ENCODE measurements around the gene PRR19.
A peak's percentile ranks its signal among the peaks of the same experiment; 100 is the strongest.

The PRR19 gene

DNA sequence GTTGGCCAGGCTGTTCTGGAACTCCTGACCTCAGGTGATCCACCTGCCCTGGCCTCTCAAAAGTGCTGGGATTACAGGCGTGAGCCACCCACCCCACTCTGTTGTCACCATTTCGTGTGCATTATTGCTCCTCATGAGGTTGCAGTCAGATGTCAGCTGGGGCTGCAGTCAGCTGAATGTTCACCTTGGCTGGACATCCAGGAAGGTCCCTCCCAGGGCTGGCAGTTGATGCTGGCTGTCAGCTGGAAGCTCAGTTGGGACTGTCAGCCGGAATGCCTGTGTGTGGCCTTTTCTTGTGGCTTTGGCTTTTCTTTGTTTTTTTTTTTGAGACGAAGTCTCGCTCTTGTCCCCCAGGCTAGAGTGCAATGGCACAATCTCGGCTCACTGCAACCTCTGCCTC, 30.1 kb downstream of the PRR19 start:
- H3K27ac ChIP-seq, result no peak overlapping the region
- no peak for TF ChIP-seq ZFX (IDR thresholded peaks at IDR 0.05)
- TF ChIP-seq, protein P1, sequence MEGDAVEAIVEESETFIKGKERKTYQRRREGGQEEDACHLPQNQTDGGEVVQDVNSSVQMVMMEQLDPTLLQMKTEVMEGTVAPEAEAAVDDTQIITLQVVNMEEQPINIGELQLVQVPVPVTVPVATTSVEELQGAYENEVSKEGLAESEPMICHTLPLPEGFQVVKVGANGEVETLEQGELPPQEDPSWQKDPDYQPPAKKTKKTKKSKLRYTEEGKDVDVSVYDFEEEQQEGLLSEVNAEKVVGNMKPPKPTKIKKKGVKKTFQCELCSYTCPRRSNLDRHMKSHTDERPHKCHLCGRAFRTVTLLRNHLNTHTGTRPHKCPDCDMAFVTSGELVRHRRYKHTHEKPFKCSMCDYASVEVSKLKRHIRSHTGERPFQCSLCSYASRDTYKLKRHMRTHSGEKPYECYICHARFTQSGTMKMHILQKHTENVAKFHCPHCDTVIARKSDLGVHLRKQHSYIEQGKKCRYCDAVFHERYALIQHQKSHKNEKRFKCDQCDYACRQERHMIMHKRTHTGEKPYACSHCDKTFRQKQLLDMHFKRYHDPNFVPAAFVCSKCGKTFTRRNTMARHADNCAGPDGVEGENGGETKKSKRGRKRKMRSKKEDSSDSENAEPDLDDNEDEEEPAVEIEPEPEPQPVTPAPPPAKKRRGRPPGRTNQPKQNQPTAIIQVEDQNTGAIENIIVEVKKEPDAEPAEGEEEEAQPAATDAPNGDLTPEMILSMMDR (conservative IDR thresholded peaks at IDR 0.05), result no peak

GRCh38 chr19:42333018-42333417, 31.1 kb downstream of the PRR19 start:
- TF ChIP-seq, protein P1 (conservative IDR thresholded peaks at IDR 0.05), result no peak
- no peak for TF ChIP-seq ZFX (IDR thresholded peaks at IDR 0.05)
- H3K27ac ChIP-seq, result no peak overlapping the region

DNA sequence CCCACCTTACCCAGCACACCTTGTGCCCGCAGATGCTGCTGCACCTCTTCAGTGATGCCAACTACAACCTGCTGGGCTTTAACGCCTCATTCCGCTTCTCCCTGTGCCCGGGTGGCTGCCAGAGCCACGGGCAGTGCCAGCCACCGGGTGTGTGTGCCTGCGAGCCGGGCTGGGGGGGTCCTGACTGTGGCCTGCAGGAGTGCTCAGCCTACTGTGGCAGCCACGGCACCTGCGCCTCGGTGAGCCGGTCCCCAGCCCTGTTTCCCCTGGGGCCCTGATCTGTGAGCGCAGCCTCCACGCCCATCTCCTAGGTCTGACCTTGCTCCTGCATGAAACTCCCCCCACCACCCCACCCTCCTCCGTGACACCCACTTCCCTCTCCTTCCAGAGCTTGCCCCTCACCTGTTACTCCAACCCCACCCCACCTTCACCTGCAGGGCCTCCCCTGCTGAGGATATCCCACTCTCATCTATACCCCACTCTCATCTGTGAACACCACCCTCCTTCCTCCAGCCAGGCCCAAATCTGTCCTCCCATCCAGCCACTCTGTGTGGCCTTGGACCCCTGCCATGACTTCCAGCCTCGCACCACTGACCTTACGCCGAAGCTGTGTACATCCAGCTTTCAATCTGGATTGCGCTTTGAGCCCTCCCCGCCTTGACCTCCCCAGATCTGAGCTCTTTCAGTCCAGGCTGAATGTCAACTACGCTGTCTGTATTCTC, 32.2 kb downstream of the PRR19 start:
- H3K27ac ChIP-seq, result no peak overlapping the region
- TF ChIP-seq, protein P1 (conservative IDR thresholded peaks at IDR 0.05), result no peak
- TF ChIP-seq ZFX (IDR thresholded peaks at IDR 0.05), result no peak

DNA sequence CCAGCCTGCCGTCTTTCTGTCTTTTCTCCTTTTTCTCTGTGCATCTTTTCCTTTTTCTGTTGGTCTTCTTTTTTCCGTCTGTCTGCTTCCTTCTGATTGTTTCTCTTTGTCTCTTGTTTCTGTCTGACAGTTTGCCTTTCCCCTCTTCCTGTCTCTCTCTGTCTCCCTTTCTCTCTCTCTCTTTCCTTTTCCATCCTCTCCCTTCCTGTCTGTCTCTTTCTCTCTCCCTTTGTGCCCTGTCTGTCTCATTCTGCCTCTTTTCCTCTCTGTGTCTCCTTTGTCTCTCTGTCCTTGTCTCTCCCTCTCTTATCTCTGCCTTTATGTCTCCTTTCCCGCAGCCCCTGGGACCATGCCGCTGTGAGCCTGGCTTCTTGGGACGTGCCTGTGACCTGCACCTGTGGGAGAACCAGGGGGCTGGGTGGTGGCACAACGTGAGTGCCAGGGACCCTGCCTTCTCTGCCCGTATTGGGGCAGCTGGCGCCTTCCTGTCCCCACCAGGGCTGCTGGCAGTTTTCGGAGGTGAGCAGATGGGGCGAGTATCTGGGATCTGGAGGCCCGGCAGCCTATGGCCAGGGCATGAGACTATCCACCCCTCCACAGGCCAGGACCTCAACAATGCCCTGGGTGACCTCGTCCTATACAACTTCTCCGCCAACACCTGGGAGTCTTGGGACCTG, 32.9 kb downstream of the PRR19 start:
- TF ChIP-seq, protein P1 (conservative IDR thresholded peaks at IDR 0.05), result no peak
- no peak for TF ChIP-seq ZFX (IDR thresholded peaks at IDR 0.05)
- no peak overlapping the region for H3K27ac ChIP-seq

DNA sequence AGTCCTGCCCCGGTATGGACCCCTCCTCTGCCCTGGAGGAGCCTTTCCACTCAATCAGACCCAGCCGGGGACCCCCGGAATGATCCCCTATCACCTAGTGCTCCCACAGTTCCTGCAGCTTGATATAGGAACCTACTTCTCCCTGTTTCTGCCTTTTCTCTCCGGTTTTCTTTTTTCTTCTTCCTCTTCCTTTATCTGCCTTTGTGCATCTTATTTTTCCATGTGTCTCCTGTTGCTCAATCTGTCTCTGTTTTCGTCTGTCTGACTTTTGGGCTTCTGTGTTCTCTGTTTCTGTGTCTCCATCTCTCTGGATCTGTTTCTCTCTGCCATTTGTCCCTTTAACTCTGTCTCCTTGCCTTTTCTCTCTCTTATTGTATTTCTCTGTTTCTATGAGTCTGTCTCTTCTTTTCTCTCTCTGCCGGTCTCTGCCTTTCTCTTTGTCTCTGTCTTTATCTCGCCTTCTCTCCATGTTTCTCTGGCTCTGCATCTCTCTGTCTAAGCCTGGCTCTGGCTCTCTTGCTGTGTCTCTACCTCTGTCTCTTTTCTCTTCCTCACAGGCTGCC, 33.5 kb downstream of the PRR19 start:
- TF ChIP-seq ZFX (IDR thresholded peaks at IDR 0.05), result no peak
- TF ChIP-seq, protein P1 (conservative IDR thresholded peaks at IDR 0.05), result no peak
- H3K27ac ChIP-seq, result no peak overlapping the region

- TF ChIP-seq, protein P1 (conservative IDR thresholded peaks at IDR 0.05), result no peak
- TF ChIP-seq ZFX (IDR thresholded peaks at IDR 0.05), result no peak
- H3K27ac ChIP-seq, result no peak overlapping the region
These were observed 34.0 kb downstream of the PRR19 start for GRCh38 chr19:42335971-42336370.

DNA sequence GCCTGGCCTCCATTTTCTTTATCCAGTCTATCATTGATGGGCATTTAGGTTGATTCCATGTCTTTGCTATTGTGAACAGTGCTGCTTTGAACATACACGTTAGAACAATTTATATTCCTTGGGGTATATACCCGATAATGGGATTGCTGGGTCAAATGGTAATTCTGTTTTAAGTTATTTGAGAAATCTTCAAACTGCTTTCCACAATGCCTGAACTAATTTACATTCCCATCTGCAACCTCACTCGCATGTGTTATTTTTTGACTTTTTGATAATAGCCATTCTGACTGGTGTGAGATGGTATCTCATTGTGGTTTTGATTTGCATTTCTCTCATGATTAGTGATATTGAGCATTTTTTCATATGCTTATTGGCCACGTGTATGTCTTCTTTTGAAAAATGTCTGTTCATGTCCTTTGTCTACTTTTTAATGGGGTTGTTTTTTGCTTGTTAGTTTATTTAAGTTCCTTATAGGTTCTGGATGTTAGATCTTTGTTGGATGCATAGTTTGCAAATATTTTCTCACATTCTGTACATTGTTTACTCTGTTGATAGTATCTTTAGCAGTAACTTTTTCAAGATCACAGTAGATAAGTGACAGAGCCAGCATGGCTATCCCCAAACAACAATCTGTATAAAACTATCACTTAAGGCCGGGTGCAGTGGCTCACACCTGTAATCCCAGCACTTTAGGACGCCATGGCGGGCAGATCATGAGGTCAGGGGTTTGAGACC, 37.4 kb downstream of the PRR19 start:
- H3K27ac ChIP-seq, result peak overlapping the region; percentile 88

GRCh38 chr19:42339922-42340321, 38.0 kb downstream of the PRR19 start:
- peak overlapping the region; percentile 88 for H3K27ac ChIP-seq

Measured in C4-2B (cell line).